GM18526 (cell line): ENCODE data around the gene MTPN.

Experiments used
- POLR2A ChIP-seq: IDR thresholded peaks from 3 replicates; pipeline ENCODE4 v1.6.1; 2011; ENCODE audit not compliant: insufficient read length; ENCODE audit errors: extremely low read depth

MTPN gene

GRCh38 chr7:135943134-135943879 lies 33.9 kb downstream of the MTPN start:
- TF ChIP-seq POLR2A, result no peak

- TF ChIP-seq POLR2A, result no peak
Observed at GRCh38 chr7:135942614-135943013, 34.5 kb downstream of the MTPN start.

DNA sequence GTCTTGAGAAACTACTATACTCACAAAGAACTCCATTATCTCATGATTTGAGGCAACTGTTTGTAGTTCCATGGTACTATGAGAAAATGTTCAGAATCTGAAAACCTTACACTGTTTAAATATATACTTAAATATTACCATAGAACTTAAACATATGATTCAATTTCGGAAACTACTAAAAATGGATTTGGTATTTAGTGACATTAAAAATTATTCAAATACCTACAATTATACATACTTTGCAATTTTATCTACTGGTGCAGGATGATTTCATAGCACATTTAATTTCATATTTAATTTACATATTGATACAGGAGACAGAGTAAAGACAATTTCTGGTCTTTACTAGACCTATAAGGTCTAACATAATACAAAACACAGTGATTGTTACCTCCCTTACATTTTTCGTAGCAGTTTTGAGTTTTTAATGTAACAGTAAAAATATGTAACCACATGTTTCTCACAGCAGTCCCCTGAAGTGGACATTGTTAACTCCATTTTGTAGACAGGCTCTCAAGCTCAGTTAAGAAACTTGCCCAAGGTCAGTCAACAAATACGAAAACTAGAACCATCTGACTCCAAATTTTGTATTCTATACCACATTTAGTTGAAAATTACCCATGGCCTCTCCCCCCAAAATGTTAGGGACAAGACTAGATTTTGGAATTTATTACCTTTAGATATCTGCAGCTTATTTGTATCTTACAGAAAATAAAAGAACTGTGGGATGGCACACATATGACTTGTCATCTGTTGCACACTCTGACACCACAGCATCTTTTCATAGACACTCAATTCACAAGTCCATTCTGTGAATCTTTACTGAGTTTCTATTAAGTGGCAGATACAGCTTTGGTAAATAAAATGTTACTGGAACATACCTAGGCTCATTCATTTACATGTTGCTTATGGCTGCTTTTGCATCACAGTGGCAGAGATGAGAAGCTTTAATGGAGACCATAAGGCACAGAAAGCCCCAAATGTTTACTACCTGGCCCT lies 36.8 kb downstream of the MTPN start:
- TF ChIP-seq POLR2A, result no peak

DNA sequence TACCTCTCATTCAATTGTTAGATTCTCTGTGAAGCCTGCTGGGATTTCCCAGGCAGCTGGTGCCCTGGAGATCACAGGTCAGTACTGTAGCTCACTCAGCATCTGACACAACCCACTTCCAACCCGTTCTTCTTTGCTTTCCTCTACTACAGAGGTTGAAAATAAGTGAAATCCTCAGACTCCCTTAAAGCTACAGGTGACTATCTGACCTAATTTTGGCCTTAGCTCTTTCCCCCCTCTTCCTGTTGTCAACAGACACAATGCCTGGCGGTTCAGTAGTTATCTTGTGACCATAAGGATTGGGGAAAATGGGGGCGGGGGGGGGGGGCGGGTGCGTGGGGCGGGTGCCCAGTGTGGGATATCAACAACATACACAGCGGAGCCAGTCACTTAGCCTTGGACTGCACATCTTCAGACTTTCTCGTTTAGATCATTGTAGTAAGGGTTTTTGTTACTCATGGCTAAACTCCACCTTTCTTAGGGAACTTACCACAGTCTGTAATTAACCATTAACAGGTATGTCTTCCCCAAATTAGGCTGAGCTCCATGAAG lies 37.8 kb downstream of the MTPN start:
- TF ChIP-seq POLR2A, result no peak

DNA sequence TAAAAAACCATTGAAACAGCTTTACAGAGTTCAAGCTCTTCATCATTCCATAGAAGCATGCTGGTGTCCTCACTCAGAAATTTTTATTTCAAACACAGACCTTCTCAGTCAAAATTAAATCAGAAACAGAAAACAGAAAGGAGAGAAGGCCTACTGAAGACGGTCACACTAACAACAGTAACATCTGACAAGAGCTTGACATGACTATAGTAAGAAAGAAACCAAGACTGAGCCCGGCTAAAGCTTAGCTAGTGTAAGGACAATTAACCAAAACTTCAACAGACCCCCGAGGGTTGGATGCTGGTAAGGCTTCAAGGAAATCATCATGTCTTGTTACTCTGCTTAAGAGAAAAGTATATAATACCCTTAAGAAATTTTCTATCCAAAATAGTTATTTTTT lies 38.6 kb downstream of the MTPN start:
- no peak for TF ChIP-seq POLR2A

GRCh38 chr7:135938086-135938485 lies 39.1 kb downstream of the MTPN start:
- TF ChIP-seq POLR2A, result no peak

GRCh38 chr7:135936497-135937217 lies 40.5 kb downstream of the MTPN start:
- no peak for TF ChIP-seq POLR2A

DNA sequence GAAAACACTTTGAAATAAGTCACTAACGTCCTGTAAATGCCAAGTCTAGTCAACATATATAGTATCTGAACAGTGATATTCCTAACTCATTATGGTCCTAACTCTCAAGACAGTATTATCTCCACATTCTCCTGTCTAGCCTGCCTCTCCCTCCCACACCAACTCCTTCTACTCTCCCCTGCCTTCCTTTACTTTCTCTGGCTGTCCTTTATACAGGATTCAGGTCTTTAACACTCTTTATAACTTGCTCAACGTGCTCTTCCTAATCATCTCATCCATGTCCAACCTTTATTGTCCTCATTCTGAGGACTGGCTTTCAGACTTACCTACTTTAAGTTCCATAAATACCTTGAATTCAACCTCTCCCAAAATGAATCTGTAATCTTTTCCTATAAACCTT lies 42.5 kb downstream of the MTPN start:
- no peak for TF ChIP-seq POLR2A

- no peak for TF ChIP-seq POLR2A
Observed at GRCh38 chr7:135933509-135934188, 43.5 kb downstream of the MTPN start.

- no peak for TF ChIP-seq POLR2A
Observed at GRCh38 chr7:135932131-135932530, 45.0 kb downstream of the MTPN start.

GRCh38 chr7:135930565-135931461 lies 46.3 kb downstream of the MTPN start:
- TF ChIP-seq POLR2A, result no peak

DNA sequence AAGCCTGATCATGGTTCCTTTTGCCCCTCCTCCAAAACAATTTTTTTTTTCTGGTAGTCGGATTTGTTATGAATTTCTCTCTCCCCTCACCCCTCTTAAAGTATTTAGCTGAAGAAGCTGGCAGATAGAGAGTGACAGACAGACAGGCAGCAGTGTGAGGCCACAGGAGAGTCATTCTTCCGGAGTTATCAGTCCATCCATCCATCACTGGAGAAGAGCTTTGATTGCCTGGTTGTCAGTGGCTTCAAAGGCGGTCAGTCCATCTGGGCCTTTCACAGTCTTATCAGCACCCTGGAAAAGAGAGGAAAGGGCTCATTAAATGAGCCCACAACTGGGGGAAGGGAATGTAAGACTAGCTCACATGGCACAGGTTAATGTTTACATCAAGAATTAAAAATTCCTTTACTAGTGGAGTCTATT lies 47.4 kb downstream of the MTPN start:
- no peak for TF ChIP-seq POLR2A

DNA sequence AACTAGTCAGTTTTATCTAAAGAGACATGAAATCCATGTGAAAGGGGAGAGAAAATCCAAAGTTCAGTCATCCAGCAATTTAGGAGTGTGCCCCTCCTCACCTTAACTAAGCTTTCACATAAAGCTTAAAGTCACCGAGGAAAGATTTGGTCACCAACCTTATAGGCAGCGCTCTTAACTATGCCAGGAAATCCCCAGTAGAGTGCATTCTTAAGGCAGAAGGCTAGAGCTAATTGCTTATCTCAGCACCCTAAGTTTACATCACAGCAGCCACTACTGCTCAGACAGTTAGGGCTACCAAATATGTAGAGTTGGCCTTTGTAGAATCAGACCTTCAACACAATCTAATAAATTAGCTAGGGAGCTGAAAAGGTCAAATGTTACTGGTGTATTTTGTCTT lies 47.9 kb downstream of the MTPN start:
- no peak for TF ChIP-seq POLR2A

- no peak for TF ChIP-seq POLR2A
Observed at GRCh38 chr7:135928136-135928535, 49.0 kb downstream of the MTPN start.
